ENCODE data around the gene MYO10. TPM values are rescaled to one million over a fixed set of nuclear protein-coding genes. Genes with fewer than 3 reads are reported as not detected.

Gene MYO10
- total and polyA plus RNA-seq, 9 donors = 10.8 to 35.8 (median 16.3) TPM

DNA sequence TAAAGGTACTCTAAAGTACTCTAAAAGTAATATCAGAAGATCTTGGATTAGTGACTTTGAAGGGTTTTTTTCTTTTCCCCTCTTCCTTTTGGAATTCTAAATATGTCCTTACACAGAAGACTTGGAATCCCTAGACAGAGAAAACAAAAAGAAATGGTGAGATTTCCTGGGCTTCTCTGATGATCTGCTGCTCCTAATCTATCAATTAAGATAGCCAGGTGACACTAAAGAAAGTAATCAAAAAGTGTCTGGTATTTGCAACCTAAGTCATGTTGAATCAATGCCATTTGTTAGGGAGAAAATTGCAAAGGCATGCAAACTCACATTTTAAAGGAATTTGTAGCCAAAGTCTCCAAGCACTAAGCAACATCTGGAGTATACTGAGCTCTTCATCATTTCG, 29.5 kb upstream of the MYO10 start:
- no peaks in the 10 kb centered on the region for H3K9me3 ChIP-seq
- TF ChIP-seq POLR2A (IDR thresholded peaks at IDR 0.05) = no peak

DNA sequence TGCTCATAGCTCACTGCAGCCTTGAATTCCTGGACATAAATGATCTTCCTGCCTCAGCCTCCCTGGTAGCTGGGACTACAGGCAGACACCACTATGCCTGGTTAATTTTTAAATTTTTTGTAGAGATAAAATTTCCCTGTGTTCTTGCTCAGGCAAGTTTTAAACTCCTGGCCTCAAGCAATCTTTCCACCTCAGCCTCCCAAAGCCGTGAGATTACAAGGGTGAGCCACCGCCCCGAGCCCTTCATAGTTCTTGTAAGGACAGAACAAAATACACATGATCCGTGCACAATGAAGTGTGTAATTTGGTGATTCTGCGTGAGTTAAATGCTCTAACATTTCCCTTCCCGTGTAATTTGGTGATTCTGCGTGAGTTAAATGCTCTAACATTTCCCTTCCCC, 27.7 kb upstream of the MYO10 start:
- no peaks in the 10 kb centered on the region for H3K9me3 ChIP-seq
- no peaks in the 10 kb centered on the region for H3K4me1 ChIP-seq (ENCODE audit: insufficient read depth)
- DNase-seq = no peak
- intact Hi-C loops (cut with DNase I) = no loop called here
- H3K36me3 ChIP-seq = no peaks in the 10 kb centered on the region
- H3K4me3 ChIP-seq = no peak overlapping the region
- TF ChIP-seq EP300 (IDR thresholded peaks at IDR 0.05) (no peak), POLR2A (IDR thresholded peaks at IDR 0.05) (no peak)
- TF ChIP-seq, protein P1, sequence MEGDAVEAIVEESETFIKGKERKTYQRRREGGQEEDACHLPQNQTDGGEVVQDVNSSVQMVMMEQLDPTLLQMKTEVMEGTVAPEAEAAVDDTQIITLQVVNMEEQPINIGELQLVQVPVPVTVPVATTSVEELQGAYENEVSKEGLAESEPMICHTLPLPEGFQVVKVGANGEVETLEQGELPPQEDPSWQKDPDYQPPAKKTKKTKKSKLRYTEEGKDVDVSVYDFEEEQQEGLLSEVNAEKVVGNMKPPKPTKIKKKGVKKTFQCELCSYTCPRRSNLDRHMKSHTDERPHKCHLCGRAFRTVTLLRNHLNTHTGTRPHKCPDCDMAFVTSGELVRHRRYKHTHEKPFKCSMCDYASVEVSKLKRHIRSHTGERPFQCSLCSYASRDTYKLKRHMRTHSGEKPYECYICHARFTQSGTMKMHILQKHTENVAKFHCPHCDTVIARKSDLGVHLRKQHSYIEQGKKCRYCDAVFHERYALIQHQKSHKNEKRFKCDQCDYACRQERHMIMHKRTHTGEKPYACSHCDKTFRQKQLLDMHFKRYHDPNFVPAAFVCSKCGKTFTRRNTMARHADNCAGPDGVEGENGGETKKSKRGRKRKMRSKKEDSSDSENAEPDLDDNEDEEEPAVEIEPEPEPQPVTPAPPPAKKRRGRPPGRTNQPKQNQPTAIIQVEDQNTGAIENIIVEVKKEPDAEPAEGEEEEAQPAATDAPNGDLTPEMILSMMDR (IDR thresholded peaks at IDR 0.05) = no peak
- WGBS, 3 donors = 92 to 96% (median 94%) methylated on average over 7 of the region's 7 CpGs
- no peak overlapping the region for H3K27ac ChIP-seq
- H3K27me3 ChIP-seq = no peaks in the 10 kb centered on the region

More for the DNA sequence above, 29.5 kb upstream of the MYO10 start:
- intact Hi-C loops (cut with DNase I) = no loop called here
- H3K27me3 ChIP-seq = no peaks in the 10 kb centered on the region
- H3K4me3 ChIP-seq = no peak overlapping the region
- WGBS, 3 donors = 4 to 19% (median 12%) methylated on average over 1 of the region's 1 CpG
- H3K36me3 ChIP-seq = no peaks in the 10 kb centered on the region
- H3K27ac ChIP-seq = no peak overlapping the region
- DNase-seq = no peak
- H3K4me1 ChIP-seq (ENCODE audit: insufficient read depth) = no peaks in the 10 kb centered on the region

DNA sequence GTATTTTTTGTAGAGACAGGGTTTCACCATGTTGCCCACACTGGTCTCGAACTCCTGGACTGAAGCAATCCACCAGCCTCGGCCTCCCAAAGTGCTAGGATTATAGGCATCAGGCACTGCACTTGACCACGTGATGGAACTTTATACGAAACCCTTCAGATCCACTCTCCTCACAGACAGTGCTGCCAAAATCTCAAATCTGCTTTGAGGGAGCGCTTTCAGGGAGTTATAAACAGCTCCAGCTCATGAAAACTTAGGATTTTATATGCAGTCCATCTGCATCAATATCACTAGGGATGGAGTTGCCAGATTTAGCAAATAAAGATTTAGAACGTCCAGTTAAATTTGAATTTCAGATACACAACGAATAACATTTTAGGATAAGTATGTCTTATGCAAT, 25.0 kb upstream of the MYO10 start:
- Histone ChIP-seq H3K27me3 (no peaks in the 10 kb centered on the region), H3K27ac (no peak overlapping the region), H3K4me3 (no peak overlapping the region), H3K9me3 (no peaks in the 10 kb centered on the region), H3K36me3 (no peaks in the 10 kb centered on the region), H3K4me1 (ENCODE audit: insufficient read depth) (no peaks in the 10 kb centered on the region)
- DNase-seq = no peak
- intact Hi-C loops (cut with DNase I) = no loop called here
- WGBS, 3 donors = 37 to 55% (median 39%) methylated on average over 7 of the region's 7 CpGs
- TF ChIP-seq, protein P1 (IDR thresholded peaks at IDR 0.05) = no peak
- TF ChIP-seq POLR2A (IDR thresholded peaks at IDR 0.05) (no peak), EP300 (IDR thresholded peaks at IDR 0.05) (no peak)

DNA sequence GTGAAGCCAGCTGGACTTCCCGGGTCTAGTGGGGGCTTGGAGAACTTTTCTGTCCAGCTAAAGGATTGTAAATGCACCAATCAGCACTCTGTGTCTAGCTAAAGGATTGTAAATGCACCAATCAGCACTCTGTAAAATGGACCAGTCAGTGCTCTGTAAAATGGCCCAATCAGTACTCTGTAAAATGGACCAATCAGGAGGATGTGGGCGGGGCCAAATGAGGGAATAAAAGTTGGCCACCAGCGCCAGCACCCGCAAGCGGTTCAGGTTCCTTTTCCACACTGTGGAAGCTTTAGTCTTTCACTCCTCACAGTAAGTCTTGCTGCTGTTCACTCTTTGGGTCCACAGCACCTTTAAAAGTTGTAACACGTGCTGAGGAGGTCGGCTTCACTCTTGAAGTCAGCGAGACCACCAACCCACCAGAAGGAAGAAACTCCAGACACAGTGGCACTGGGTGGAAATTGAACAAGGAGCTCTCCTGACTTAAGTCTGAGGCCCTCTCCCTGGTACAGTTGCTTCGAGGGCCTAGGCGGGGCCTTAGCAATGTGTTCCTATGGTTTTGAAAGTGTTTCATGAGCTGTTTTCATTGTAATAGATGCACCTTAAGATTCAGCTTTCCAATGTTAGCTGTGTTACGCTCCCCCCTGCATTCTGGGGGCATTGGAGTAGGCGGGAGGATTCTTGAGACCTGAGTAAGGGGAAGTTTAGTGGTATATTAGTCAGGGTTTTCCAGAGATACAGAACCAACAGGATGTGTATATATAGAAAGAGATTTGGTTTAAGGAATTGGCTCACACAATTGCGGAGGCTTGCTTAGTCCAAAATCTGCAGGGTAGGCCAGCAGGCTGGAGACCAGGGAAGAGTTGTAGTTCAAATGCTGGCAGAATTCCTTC, 21.5 kb upstream of the MYO10 start:
- H3K36me3 ChIP-seq = no peaks in the 10 kb centered on the region
- H3K4me1 ChIP-seq (ENCODE audit: insufficient read depth) = no peaks in the 10 kb centered on the region
- no peaks in the 10 kb centered on the region for H3K27me3 ChIP-seq
- H3K27ac ChIP-seq = no peak overlapping the region
- H3K9me3 ChIP-seq = no peaks in the 10 kb centered on the region
- no peak for TF ChIP-seq EP300 (IDR thresholded peaks at IDR 0.05)
- TF ChIP-seq, protein P1 (IDR thresholded peaks at IDR 0.05) = no peak
- no peak for TF ChIP-seq POLR2A (IDR thresholded peaks at IDR 0.05)
- intact Hi-C loops (cut with DNase I) = no loop called here
- 89 to 95% (median 94%) methylated on average over 13 of the region's 13 CpGs for WGBS, 3 donors
- no peak for DNase-seq
- H3K4me3 ChIP-seq = no peak overlapping the region

DNA sequence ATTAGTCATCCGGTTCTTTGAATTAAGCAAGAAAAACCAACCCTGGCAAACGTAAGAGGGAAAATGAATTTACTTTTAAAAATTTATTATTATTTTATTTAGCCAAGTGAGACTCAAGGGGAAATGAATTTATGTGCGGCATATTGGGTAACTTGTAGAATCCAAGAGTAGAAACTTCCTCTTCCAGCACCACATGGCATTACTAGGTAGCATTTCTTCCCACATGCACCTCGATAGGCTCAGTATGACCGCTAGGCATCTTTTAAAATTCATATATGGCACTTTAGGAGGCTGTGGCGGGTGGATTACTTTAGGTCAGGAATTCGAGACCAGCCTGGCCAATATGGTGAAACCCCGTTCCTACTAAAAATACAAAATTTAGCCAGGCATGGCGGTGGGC, 17.6 kb upstream of the MYO10 start:
- no peak overlapping the region for H3K4me3 ChIP-seq
- H3K27me3 ChIP-seq = no peaks in the 10 kb centered on the region
- intact Hi-C loops (cut with DNase I) = no loop called here
- no peaks in the 10 kb centered on the region for H3K4me1 ChIP-seq (ENCODE audit: insufficient read depth)
- DNase-seq = no peak
- no peaks in the 10 kb centered on the region for H3K9me3 ChIP-seq
- H3K36me3 ChIP-seq = no peaks in the 10 kb centered on the region
- 87 to 89% (median 88%) methylated on average over 9 of the region's 9 CpGs for WGBS, 3 donors
- no peak overlapping the region for H3K27ac ChIP-seq
- no peak for TF ChIP-seq EP300 (IDR thresholded peaks at IDR 0.05)
- no peak for TF ChIP-seq POLR2A (IDR thresholded peaks at IDR 0.05)
- TF ChIP-seq, protein P1 (IDR thresholded peaks at IDR 0.05) = no peak
